Spleen (tissue), 11 donors: ENCODE measurements around the gene TAS1R3. TPM values are rescaled to one million over a fixed set of nuclear protein-coding genes. Genes with fewer than 3 reads are reported as not detected.
A peak's percentile ranks its signal among the peaks of the same experiment; 100 is the strongest.

Experiments used
- DNase-seq: peaks from one replicate; pipeline ENCODE4 v3.0.0-alpha.2; 2020
- H3K27ac ChIP-seq, 8 donors: fragments of 200-600 bp; sonication (generic) in 7 of 8; 1 replicate in 4 of 8; 2 replicates in 4 of 8; pipeline versions ENCODE4 v1.5.0 to v1.8.0; 2016 to 2021; ENCODE audit warnings: inconsistent platforms in 4 of 8, mild to moderate bottlenecking in 4 of 8, moderate library complexity in 1 of 8
- H3K27me3 ChIP-seq, 7 donors: fragments of 200-600 bp; sonication (generic) in 6 of 7; replicated peaks in 1 of 7; 1 replicate in 4 of 7; 2 replicates in 3 of 7; pipeline versions ENCODE4 v1.5.0 to v1.8.0; 2016 to 2021; ENCODE audit warnings: inconsistent platforms in 3 of 7, mild to moderate bottlenecking in 1 of 7
- H3K36me3 ChIP-seq, 6 donors: fragments of 200-600 bp; sonication (generic) in 5 of 6; 1 replicate in 4 of 6; 2 replicates in 2 of 6; pipeline versions ENCODE4 v1.5.0 to v1.8.0; 2016 to 2021; ENCODE audit warnings: inconsistent platforms in 2 of 6
- H3K4me1 ChIP-seq, 6 donors: fragments of 200-600 bp; sonication (generic) in 5 of 6; 1 replicate in 3 of 6; 2 replicates in 3 of 6; pipeline versions ENCODE4 v1.5.0 to v1.8.0; 2016 to 2021; ENCODE audit warnings: inconsistent platforms in 3 of 6
- H3K4me3 ChIP-seq, 8 donors: fragments of 200-600 bp; sonication (generic) in 7 of 8; 1 replicate in 4 of 8; 2 replicates in 4 of 8; pipeline versions ENCODE4 v1.5.0 to v1.8.0; 2016 to 2021; ENCODE audit warnings: inconsistent platforms in 4 of 8, mild to moderate bottlenecking in 4 of 8, moderate library complexity in 2 of 8
- H3K9me3 ChIP-seq, 8 donors: fragments of 200-600 bp; sonication (generic) in 7 of 8; 1 replicate in 4 of 8; 2 replicates in 4 of 8; pipeline versions ENCODE4 v1.5.0 to v1.8.0; 2016 to 2021; ENCODE audit warnings: inconsistent platforms in 4 of 8
- CTCF ChIP-seq, 11 experiments: fragments of 200-600 bp in 7 of 11; fragments of 450-650 bp in 4 of 11; sonication (generic) in 4 of 11; IDR thresholded peaks in 8 of 11; conservative IDR thresholded peaks in 3 of 11; 1 replicate in 7 of 11; 2 replicates in 4 of 11; pipeline versions ENCODE4 v1.4.0 to v1.8.0; 2016 to 2021; ENCODE audit warnings: antibody characterized with exemption in 11 of 11, inconsistent platforms in 4 of 11, mild to moderate bottlenecking in 1 of 11
- POLR2A ChIP-seq, 3 donors: fragments of 450-650 bp; IDR thresholded peaks; one replicate each; pipeline ENCODE4 v1.5.1; 2017; ENCODE audit warnings: antibody characterized with exemption in 3 of 3, mild to moderate bottlenecking in 1 of 3
- POLR2AphosphoS5 ChIP-seq, 3 donors: sonication (generic); formaldehyde crosslinking; IDR thresholded peaks; one replicate each; pipeline ENCODE4 v1.5.1; 2017; ENCODE audit warnings: antibody characterized with exemption in 3 of 3
- WGBS, 5 donors: extraction: QIAGEN DNeasy Blood & Tissue Kit in 3 of 5; methylation state at CpG; one replicate each; pipeline versions ENCODE4 v1.1.5 to v1.1.7; 2013 to 2018; 5-methylcytosine and 5-hydroxymethylcytosine counted together
- intact Hi-C: fragments of 100-400 bp; cut with DNase I; formaldehyde crosslinking; loops from one replicate; pipeline ENCODE4 v1.15.0; 2023; ENCODE audit warnings: low total_unique reads
- polyA plus RNA-seq, 3 donors: library from polyadenylated mRNA; stranded (reverse); fragments of 200-250 nt; gene quantifications; one replicate each; pipeline ENCODE4 v1.2.1, GENCODE V29; 2013
- total RNA-seq, 7 donors: library from RNA; depleted of rRNA in 3 of 7; stranded (reverse); fragments of >200 nt in 3 of 7; fragmentation: NEBNext Ultra II Directional in 4 of 7; extraction: Animal tissue kit (Norgen Biotek cat#: 25700) in 4 of 7; gene quantifications; one replicate each; pipeline versions ENCODE4 v1.1.0 to v1.2.1, GENCODE V29; 2016 to 2021
- donor health status: healthy with polysubstance abuse.
- donor health status: DM: no; HTN: no; CAD: no; lungs with moderate emphysema.
- donor health status: DM: no; HTN: no; CAD: no.
- donor health status: Bipolar disorder and iron deficiency.
- donor health status: healthy.
- donor health status: DM: no; HTN: no; CAD: no.
- donor health status: DM: yes; HTN: yes; CAD: no.

The TAS1R3 gene
- total and polyA plus RNA-seq, 10 donors, result 0.23 to 5.9 (median 2.2) TPM

- Histone ChIP-seq H3K9me3 (peaks cover 0 to 6% (median 0%) of the 10 kb centered on the region in 8 donors), H3K4me3 (no peak overlapping the region), H3K36me3 (peaks cover 0 to 20% (median 9%) of the 10 kb centered on the region in 6 donors), H3K4me1 (peaks cover 18 to 44% (median 40%) of the 10 kb centered on the region in 6 donors), H3K27me3 (no peaks in the 10 kb centered on the region), H3K27ac (no peak overlapping the region)
- DNase-seq, result no peak
- TF ChIP-seq POLR2AphosphoS5 (IDR thresholded peaks at IDR 0.05), result peak; percentile 6 to 31 (median 14)
- TF ChIP-seq CTCF (IDR thresholded peaks at IDR 0.05 in 8 of 11, conservative IDR thresholded peaks at IDR 0.05 in 3 of 11), result no peak
- intact Hi-C loops, result no loop called here
- 73 to 86% (median 79%) methylated on average over 4 to 16 of the region's 16 CpGs for WGBS, 5 donors
Measured at GRCh38 chr1:1370771-1371300, 39.8 kb downstream of the TAS1R3 start.

GRCh38 chr1:1371364-1371745, 40.3 kb downstream of the TAS1R3 start:
- H3K27ac ChIP-seq, result peak overlapping the region in 2 of 8 donors; percentile 58 to 63
- no peak for DNase-seq
- TF ChIP-seq POLR2AphosphoS5 (IDR thresholded peaks at IDR 0.05), result peak; percentile 0 to 25 (median 2)
- no peak for TF ChIP-seq CTCF (IDR thresholded peaks at IDR 0.05 in 8 of 11, conservative IDR thresholded peaks at IDR 0.05 in 3 of 11)

GRCh38 chr1:1371746-1372711, 40.9 kb downstream of the TAS1R3 start:
- H3K27ac ChIP-seq, result peak overlapping the region in 3 of 8 donors; percentile 49 to 63 (median 58)
- H3K36me3 ChIP-seq, result peaks cover 0 to 20% (median 9%) of the 10 kb centered on the region in 6 donors
- TF ChIP-seq POLR2AphosphoS5 (IDR thresholded peaks at IDR 0.05), result peak in 2 of 3 donors; percentile 49 to 73
- TF ChIP-seq CTCF (IDR thresholded peaks at IDR 0.05 in 8 of 11, conservative IDR thresholded peaks at IDR 0.05 in 3 of 11), result peak; percentile 77 to 98 (median 96)
- TF ChIP-seq POLR2A (IDR thresholded peaks at IDR 0.05), result no peak
- intact Hi-C loops, result no loop called here
- H3K9me3 ChIP-seq, result peaks cover 0 to 4% (median 0%) of the 10 kb centered on the region in 8 donors
- no peaks in the 10 kb centered on the region for H3K27me3 ChIP-seq
- peaks cover 22 to 53% (median 46%) of the 10 kb centered on the region in 6 donors for H3K4me1 ChIP-seq
- DNase-seq, result peak; percentile 93
- H3K4me3 ChIP-seq, result peak overlapping the region in 1 of 8 donors; percentile 43
- WGBS, 5 donors, result 13 to 33% (median 29%) methylated on average over 19 to 26 of the region's 26 CpGs

More at GRCh38 chr1:1371364-1371745, 40.3 kb downstream of the TAS1R3 start:
- 22 to 37% (median 24%) methylated on average over 10 to 12 of the region's 12 CpGs for WGBS, 5 donors
- peaks cover 0 to 20% (median 9%) of the 10 kb centered on the region in 6 donors for H3K36me3 ChIP-seq
- H3K27me3 ChIP-seq, result no peaks in the 10 kb centered on the region
- H3K4me1 ChIP-seq, result peaks cover 22 to 50% (median 45%) of the 10 kb centered on the region in 6 donors
- intact Hi-C loops, result no loop called here
- H3K9me3 ChIP-seq, result peaks cover 0 to 6% (median 0%) of the 10 kb centered on the region in 8 donors
- H3K4me3 ChIP-seq, result peak overlapping the region in 1 of 8 donors; percentile 43
